ENCODE measurements around the gene CANT1.
"Not testable (repeated sequence)": the region's sequence is repeated elsewhere in the genome, so short reads cannot be mapped to it uniquely, and the experiment has no call there.

CANT1 gene

GRCh38 chr17:78959803-78960202 is 49.8 kb downstream of the CANT1 start:
- DNase-seq (ENCODE audit: low read depth in 2 of 2), result no peak

- DNase-seq (ENCODE audit: low read depth in 2 of 2), result no peak
Observed at GRCh38 chr17:78958641-78959127, 50.9 kb downstream of the CANT1 start.

DNA sequence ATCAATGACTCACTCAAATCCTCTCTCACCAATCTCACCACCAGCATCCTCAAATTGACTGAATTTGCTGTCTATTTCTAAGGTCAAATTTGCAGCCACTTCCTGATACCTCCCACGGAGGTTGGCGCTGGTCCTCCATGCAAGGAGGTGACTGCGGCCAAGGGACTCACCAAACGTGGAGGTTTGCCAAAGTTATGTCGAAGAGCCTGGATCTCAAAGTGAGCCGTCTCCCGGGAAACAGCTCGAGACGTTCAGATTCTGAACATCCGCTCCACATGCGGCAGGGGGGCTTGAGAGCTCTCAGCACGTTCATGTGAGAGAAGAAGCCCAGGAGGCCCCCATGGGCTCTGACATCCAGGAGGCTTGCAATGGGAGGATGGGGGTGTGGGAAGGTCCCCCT is 52.4 kb downstream of the CANT1 start:
- DNase-seq (ENCODE audit: low read depth in 2 of 2), result no peak

GRCh38 chr17:78956254-78956653 is 53.3 kb downstream of the CANT1 start:
- no peak for DNase-seq (ENCODE audit: low read depth in 2 of 2)

DNA sequence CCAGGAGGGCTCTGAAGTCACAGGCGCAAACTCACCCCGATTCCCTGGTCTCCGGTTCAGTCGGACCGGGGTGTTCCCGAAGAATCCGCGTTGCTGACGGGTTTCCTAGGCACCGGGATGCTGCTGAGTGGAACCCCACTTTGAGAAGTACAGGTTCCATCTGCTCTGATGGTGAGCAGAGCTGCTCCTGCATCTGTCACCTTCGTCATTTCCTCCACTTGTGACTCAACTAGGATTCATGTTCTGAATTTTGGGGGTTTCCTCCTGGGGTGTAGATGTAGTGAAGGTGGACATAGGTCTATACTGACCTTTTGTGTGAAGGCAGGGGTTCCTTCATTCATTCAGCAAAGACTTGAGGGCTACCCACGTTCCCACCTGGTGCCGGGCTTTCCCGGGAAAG is 54.9 kb downstream of the CANT1 start:
- no peak for DNase-seq (ENCODE audit: low read depth in 2 of 2)

DNA sequence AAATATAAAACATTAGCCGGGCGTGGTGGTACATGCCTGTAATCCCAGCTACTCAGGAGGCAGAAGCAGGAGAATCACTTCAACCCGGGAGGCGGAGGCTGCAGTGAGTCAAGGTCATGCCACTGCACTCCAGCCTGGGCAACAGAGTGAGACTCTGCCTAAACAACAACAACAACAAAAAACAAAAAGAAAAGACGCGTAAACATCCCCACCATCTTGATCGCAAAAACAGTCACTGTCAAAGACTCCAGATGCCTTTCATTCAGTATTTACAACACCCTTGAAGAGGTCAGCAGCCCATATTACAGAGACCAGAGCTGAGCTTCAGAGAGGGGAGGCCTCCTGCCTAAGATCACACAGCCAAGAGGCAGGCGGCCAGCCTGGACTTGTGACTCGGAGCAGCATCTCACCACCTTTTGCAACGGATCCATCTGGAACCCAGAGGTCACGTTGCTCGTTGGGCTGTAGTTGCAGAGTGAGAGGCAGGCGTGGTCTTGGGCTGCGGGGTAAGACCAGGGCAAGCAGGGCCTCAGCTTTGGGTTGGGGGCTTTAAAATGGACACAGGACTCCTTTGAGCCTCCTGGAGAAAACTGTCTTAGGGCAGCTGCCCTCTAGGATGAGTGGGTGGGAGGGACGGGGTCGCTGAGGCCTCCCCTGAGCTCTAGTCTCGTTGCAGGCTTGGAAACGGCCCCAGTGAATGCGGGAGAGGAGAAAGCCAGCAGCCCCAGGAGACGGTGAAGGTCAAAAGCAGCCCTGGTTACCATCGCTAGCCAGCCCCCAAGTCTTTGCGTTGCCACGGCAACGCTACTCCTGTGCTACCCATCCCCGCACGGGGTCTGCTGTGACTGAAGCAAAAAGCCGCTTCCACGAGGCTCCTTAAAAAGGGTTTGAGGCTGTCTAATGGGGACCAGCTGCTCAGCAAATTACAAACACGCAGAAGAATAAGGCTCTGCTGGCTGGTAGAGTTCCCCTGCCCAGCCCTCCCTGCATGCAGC is 55.9 kb downstream of the CANT1 start:
- no peak for DNase-seq (ENCODE audit: low read depth in 2 of 2)

GRCh38 chr17:78952706-78953105 is 56.9 kb downstream of the CANT1 start:
- no peak for DNase-seq (ENCODE audit: low read depth in 2 of 2)

- DNase-seq (ENCODE audit: low read depth in 2 of 2), result no peak
Observed at GRCh38 chr17:78951967-78952551, 57.5 kb downstream of the CANT1 start.

GRCh38 chr17:78950870-78951269 is 58.7 kb downstream of the CANT1 start:
- no peak for DNase-seq (ENCODE audit: low read depth in 2 of 2)

DNA sequence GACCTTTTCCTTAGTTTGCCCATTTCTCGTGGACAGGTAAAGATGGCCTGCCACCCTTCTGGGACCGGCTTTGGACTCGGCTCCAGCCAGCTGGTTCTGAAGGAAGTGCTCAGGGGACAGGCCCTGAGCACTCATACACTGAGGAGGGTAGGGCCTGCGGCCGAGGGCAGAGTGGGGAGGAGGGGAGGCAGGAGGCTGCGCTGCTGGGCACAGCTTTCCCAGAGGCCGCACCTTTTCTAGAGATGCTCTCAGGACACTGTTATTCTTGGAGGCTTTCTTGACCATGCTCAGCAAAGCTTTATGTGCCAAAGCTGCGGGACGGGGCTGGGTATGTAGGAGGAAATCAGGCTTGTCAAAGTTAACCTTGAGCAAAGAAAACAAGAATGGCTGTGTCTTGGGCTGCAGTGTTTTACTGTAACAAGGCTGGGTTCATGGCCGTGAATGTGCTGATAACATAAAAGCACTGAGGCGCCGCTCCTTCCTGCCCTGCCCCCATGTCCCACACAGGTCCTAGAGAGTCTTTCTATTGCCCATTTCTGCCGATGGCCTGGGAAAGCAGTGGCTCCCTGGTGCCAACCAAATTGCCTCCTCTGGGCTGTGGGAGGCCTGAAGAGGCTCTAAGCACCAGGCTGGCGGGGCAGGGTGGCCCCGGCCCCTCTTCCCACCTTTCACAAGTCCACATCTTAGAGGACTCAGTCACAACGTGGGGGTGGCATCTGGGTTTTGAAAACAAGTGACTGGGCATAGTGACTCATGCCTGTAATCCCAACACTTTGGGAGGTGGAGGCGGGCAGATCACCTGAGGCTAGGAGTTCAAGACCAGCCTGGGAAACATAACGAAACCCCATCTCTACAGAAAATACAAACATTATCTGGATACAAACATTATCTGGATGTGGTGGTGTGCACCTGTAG is 62.1 kb downstream of the CANT1 start:
- DNase-seq (ENCODE audit: low read depth in 2 of 2), result no peak

DNA sequence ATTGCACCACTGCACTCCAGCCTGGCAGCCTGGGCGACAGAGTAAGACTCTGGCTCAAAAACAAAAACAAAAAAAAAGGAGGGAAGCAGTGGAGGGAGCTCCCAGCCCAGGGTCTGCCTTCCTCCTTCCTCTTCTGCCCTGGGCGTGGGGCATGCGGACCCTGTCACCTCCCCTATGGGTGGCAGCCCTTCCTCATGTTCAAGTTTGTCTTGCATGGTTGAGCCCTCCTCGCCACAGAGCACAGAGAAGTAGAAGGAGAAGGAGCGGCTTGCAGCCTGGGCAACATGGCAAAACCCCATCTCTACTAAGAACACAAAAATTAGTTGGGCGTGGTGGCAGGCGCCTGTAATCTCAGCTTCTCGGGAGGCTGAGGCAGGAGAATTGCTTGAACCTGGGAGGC is 62.9 kb downstream of the CANT1 start:
- DNase-seq (ENCODE audit: low read depth in 2 of 2), result no peak

- DNase-seq (ENCODE audit: low read depth in 2 of 2), result no peak
Observed at GRCh38 chr17:78946131-78946530, 63.4 kb downstream of the CANT1 start.

GRCh38 chr17:78945455-78945854 is 64.1 kb downstream of the CANT1 start:
- DNase-seq (ENCODE audit: low read depth in 2 of 2), result not testable (repeated sequence)

GRCh38 chr17:78944956-78945355 is 64.6 kb downstream of the CANT1 start:
- no peak for DNase-seq (ENCODE audit: low read depth in 2 of 2)

DNA sequence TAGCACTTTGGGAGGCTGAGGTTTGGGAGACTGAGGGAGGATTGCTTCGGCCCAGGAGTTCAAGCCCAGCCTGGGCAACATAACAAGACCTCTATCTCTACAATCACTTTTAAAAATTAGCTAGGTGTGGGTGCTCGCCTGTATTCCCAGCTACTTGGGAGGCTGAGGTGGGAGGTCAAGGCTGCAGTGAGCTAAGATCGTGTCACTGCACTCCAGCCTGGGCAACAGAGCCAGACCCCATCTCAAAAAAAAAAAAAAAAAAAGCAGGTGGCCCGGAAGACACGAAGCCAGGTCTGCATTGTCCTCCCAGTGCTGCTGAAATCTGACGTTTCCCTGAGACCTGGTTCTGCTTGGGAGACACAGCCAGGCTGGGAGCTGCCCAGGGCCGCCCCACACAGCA is 65.5 kb downstream of the CANT1 start:
- DNase-seq (ENCODE audit: low read depth in 2 of 2), result no peak
